ENCODE results near the gene NFIX. TPM values are rescaled to one million over a fixed set of nuclear protein-coding genes. Genes with fewer than 3 reads are reported as not detected.

NFIX gene
- total and polyA plus RNA-seq, 2 experiments from 2014 or later: 0.06 to 0.14 TPM

- TF ChIP-seq, protein P1, sequence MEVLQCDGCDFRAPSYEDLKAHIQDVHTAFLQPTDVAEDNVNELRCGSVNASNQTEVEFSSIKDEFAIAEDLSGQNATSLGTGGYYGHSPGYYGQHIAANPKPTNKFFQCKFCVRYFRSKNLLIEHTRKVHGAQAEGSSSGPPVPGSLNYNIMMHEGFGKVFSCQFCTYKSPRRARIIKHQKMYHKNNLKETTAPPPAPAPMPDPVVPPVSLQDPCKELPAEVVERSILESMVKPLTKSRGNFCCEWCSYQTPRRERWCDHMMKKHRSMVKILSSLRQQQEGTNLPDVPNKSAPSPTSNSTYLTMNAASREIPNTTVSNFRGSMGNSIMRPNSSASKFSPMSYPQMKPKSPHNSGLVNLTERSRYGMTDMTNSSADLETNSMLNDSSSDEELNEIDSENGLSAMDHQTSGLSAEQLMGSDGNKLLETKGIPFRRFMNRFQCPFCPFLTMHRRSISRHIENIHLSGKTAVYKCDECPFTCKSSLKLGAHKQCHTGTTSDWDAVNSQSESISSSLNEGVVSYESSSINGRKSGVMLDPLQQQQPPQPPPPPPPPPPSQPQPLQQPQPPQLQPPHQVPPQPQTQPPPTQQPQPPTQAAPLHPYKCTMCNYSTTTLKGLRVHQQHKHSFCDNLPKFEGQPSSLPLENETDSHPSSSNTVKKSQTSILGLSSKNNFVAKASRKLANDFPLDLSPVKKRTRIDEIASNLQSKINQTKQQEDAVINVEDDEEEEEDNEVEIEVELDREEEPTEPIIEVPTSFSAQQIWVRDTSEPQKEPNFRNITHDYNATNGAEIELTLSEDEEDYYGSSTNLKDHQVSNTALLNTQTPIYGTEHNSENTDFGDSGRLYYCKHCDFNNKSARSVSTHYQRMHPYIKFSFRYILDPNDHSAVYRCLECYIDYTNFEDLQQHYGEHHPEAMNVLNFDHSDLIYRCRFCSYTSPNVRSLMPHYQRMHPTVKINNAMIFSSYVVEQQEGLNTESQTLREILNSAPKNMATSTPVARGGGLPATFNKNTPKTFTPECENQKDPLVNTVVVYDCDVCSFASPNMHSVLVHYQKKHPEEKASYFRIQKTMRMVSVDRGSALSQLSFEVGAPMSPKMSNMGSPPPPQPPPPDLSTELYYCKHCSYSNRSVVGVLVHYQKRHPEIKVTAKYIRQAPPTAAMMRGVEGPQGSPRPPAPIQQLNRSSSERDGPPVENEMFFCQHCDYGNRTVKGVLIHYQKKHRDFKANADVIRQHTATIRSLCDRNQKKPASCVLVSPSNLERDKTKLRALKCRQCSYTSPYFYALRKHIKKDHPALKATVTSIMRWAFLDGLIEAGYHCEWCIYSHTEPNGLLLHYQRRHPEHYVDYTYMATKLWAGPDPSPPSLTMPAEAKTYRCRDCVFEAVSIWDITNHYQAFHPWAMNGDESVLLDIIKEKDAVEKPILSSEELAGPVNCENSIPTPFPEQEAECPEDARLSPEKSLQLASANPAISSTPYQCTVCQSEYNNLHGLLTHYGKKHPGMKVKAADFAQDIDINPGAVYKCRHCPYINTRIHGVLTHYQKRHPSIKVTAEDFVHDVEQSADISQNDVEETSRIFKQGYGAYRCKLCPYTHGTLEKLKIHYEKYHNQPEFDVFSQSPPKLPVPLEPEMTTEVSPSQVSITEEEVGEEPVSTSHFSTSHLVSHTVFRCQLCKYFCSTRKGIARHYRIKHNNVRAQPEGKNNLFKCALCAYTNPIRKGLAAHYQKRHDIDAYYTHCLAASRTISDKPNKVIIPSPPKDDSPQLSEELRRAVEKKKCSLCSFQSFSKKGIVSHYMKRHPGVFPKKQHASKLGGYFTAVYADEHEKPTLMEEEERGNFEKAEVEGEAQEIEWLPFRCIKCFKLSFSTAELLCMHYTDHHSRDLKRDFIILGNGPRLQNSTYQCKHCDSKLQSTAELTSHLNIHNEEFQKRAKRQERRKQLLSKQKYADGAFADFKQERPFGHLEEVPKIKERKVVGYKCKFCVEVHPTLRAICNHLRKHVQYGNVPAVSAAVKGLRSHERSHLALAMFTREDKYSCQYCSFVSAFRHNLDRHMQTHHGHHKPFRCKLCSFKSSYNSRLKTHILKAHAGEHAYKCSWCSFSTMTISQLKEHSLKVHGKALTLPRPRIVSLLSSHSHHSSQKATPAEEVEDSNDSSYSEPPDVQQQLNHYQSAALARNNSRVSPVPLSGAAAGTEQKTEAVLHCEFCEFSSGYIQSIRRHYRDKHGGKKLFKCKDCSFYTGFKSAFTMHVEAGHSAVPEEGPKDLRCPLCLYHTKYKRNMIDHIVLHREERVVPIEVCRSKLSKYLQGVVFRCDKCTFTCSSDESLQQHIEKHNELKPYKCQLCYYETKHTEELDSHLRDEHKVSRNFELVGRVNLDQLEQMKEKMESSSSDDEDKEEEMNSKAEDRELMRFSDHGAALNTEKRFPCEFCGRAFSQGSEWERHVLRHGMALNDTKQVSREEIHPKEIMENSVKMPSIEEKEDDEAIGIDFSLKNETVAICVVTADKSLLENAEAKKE (CRISPR knock-in tag; IDR thresholded peaks at IDR 0.05): no peak
- TF ChIP-seq, protein P2, sequence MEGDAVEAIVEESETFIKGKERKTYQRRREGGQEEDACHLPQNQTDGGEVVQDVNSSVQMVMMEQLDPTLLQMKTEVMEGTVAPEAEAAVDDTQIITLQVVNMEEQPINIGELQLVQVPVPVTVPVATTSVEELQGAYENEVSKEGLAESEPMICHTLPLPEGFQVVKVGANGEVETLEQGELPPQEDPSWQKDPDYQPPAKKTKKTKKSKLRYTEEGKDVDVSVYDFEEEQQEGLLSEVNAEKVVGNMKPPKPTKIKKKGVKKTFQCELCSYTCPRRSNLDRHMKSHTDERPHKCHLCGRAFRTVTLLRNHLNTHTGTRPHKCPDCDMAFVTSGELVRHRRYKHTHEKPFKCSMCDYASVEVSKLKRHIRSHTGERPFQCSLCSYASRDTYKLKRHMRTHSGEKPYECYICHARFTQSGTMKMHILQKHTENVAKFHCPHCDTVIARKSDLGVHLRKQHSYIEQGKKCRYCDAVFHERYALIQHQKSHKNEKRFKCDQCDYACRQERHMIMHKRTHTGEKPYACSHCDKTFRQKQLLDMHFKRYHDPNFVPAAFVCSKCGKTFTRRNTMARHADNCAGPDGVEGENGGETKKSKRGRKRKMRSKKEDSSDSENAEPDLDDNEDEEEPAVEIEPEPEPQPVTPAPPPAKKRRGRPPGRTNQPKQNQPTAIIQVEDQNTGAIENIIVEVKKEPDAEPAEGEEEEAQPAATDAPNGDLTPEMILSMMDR (conservative IDR thresholded peaks at IDR 0.05; ENCODE audit: low read depth in 2 of 2): 0 out of 4 replicates have a peak, but pooled peaks of 1 of the 2 experiments have one; percentile 6
- TF ChIP-seq STAT1 (IDR thresholded peaks at IDR 0.05; ENCODE audit: unreplicated experiment): no peak
Observed at GRCh38 chr19:13010038-13010991, 15.0 kb downstream of the NFIX start (continued).

DNA sequence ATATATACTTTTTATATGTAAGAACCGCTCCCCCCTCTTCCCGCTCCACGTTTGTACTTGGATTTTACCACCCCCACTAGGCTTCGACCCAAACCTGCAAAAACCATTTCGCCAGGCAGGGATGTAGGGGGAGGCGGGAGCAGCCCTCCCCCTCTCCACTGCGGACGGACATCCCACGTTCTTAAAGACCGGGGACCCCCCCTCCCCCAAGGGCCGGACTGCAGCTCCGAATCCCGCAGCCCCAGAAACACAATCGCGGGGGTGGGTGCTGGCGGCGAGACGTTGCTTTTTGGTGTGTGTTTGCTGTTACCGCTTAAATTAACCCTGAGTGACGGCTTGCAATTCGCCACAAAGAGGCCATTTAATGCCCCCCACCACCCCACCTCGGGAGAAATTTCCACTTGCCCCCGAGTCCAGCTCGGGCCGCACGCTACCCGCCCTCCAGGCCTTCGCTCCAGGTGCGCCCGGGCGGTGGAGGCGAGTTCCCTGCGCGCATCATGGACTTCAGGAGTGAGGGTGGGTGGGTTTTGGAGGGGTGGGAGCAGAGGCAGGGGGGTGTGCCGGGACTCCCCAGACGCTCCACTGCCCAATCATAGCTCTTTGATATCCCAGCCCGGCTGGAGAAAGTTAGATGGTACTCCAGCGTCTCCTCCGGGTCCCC lies 15.8 kb downstream of the NFIX start:
- H3K4me1 ChIP-seq (ENCODE audit: insufficient read depth): peaks cover 59% of the 10 kb centered on the region
- no peaks in the 10 kb centered on the region for H3K79me2 ChIP-seq (replicated peaks; ENCODE audit: insufficient read depth)
- H3K9me2 ChIP-seq (ENCODE audit: insufficient read depth): no peaks in the 10 kb centered on the region
- H3K4me1 Mint-ChIP-seq: peaks cover 46% of the 10 kb centered on the region
- H3K27ac Mint-ChIP-seq: no peak overlapping the region
- no peak overlapping the region for H3K27ac ChIP-seq (ENCODE audit: low read depth)
- peaks cover 26% of the 10 kb centered on the region for H3F3A ChIP-seq (replicated peaks; ENCODE audit: low read depth)
- H3K4me3 ChIP-seq: peak overlapping the region; percentile 47
- H3K36me3 ChIP-seq (ENCODE audit: insufficient read depth): no peaks in the 10 kb centered on the region
- DNase-seq (ENCODE audit: low spot score): no peak
- H4K20me1 ChIP-seq (replicated peaks; ENCODE audit: insufficient read depth): peaks cover 20% of the 10 kb centered on the region
- H3K4me3 Mint-ChIP-seq: peak overlapping the region; percentile 53
- peak overlapping the region; percentile 62; the same call in 1 of the 2 replicates for H3K4me2 ChIP-seq
- H3K9me3 Mint-ChIP-seq: peaks cover 16% of the 10 kb centered on the region; the same call in 2 of the 3 replicates
- H3K27me3 Mint-ChIP-seq (ENCODE audit: insufficient read depth, low read depth, poor library complexity): peaks cover 93% of the 10 kb centered on the region
- ATAC-seq: no peak
- H3K27me3 ChIP-seq (ENCODE audit: insufficient read depth): peaks cover 100% of the 10 kb centered on the region
- no peaks in the 10 kb centered on the region; the same call in 2 of the 3 replicates for H3K36me3 Mint-ChIP-seq (ENCODE audit: low read depth)
- no peak overlapping the region for H2AFZ ChIP-seq
- peak; percentile 88 for TF ChIP-seq EZH2 (IDR thresholded peaks at IDR 0.05; ENCODE audit: low read depth, unreplicated experiment)

All from GM23338 (cell line).